Measurements from ENCODE around the gene SCN4A.
A peak's percentile ranks its signal among the peaks of the same experiment; 100 is the strongest.

SCN4A gene

GRCh38 chr17:63944736-63945499 is 27.8 kb downstream of the SCN4A start:
- ATAC-seq (ENCODE audit: low read depth) (no peak), DNase-seq (ENCODE audit: low spot score) (peak; percentile 49)
- no peak overlapping the region for H3K27ac ChIP-seq (ENCODE audit: poor library complexity, severe bottlenecking)
- no peak overlapping the region for H3K4me3 ChIP-seq (ENCODE audit: severe bottlenecking)
- no peaks in the 10 kb centered on the region for H3K36me3 ChIP-seq (ENCODE audit: low read depth)
- TF ChIP-seq, protein P1, sequence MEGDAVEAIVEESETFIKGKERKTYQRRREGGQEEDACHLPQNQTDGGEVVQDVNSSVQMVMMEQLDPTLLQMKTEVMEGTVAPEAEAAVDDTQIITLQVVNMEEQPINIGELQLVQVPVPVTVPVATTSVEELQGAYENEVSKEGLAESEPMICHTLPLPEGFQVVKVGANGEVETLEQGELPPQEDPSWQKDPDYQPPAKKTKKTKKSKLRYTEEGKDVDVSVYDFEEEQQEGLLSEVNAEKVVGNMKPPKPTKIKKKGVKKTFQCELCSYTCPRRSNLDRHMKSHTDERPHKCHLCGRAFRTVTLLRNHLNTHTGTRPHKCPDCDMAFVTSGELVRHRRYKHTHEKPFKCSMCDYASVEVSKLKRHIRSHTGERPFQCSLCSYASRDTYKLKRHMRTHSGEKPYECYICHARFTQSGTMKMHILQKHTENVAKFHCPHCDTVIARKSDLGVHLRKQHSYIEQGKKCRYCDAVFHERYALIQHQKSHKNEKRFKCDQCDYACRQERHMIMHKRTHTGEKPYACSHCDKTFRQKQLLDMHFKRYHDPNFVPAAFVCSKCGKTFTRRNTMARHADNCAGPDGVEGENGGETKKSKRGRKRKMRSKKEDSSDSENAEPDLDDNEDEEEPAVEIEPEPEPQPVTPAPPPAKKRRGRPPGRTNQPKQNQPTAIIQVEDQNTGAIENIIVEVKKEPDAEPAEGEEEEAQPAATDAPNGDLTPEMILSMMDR (IDR thresholded peaks at IDR 0.05; ENCODE audit: poor library complexity, severe bottlenecking): no peak
- no peaks in the 10 kb centered on the region for H3K9me3 ChIP-seq (ENCODE audit: severe bottlenecking)
- H3K27me3 ChIP-seq (ENCODE audit: insufficient read depth, poor library complexity, severe bottlenecking): no peaks in the 10 kb centered on the region
- H3K4me1 ChIP-seq (ENCODE audit: insufficient read depth, poor library complexity, severe bottlenecking): no peaks in the 10 kb centered on the region

DNA sequence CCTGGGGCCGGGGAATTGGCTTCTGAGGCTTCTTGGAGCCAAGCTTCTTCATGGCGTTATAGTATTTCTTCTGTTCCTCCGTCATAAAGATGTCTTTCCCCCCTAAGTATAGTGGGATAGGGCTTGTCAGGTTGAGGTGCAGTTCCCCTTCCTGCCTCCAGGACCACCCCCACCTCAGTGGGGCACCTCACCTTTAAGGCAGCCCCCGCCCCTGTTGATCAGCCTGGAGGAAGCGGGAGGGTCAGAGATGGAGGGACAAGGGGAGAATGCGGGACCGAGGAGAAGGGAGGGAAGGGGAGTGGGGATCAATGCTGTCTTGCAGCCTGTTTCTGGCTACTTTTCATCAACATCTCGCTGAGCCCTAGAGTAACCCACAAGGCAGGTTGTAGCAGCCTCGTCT is 29.0 kb downstream of the SCN4A start:
- no peak overlapping the region for H3K4me3 ChIP-seq (ENCODE audit: severe bottlenecking)
- no peaks in the 10 kb centered on the region for H3K27me3 ChIP-seq (ENCODE audit: insufficient read depth, poor library complexity, severe bottlenecking)
- DNase-seq (ENCODE audit: low spot score): no peak
- no peak overlapping the region for H3K27ac ChIP-seq (ENCODE audit: poor library complexity, severe bottlenecking)
- ATAC-seq (ENCODE audit: low read depth): no peak
- no peaks in the 10 kb centered on the region for H3K9me3 ChIP-seq (ENCODE audit: severe bottlenecking)
- no peaks in the 10 kb centered on the region for H3K4me1 ChIP-seq (ENCODE audit: insufficient read depth, poor library complexity, severe bottlenecking)
- H3K36me3 ChIP-seq (ENCODE audit: low read depth): no peaks in the 10 kb centered on the region
- TF ChIP-seq, protein P1 (IDR thresholded peaks at IDR 0.05; ENCODE audit: poor library complexity, severe bottlenecking): no peak

- TF ChIP-seq, protein P1 (IDR thresholded peaks at IDR 0.05; ENCODE audit: poor library complexity, severe bottlenecking): no peak
- H3K27me3 ChIP-seq (ENCODE audit: insufficient read depth, poor library complexity, severe bottlenecking): no peaks in the 10 kb centered on the region
- no peak overlapping the region for H3K27ac ChIP-seq (ENCODE audit: poor library complexity, severe bottlenecking)
- no peaks in the 10 kb centered on the region for H3K4me1 ChIP-seq (ENCODE audit: insufficient read depth, poor library complexity, severe bottlenecking)
- no peaks in the 10 kb centered on the region for H3K9me3 ChIP-seq (ENCODE audit: severe bottlenecking)
- no peaks in the 10 kb centered on the region for H3K36me3 ChIP-seq (ENCODE audit: low read depth)
- DNase-seq (ENCODE audit: low spot score) (no peak), ATAC-seq (ENCODE audit: low read depth) (no peak)
- no peak overlapping the region for H3K4me3 ChIP-seq (ENCODE audit: severe bottlenecking)
Measured at GRCh38 chr17:63942309-63942985, 30.3 kb downstream of the SCN4A start.

DNA sequence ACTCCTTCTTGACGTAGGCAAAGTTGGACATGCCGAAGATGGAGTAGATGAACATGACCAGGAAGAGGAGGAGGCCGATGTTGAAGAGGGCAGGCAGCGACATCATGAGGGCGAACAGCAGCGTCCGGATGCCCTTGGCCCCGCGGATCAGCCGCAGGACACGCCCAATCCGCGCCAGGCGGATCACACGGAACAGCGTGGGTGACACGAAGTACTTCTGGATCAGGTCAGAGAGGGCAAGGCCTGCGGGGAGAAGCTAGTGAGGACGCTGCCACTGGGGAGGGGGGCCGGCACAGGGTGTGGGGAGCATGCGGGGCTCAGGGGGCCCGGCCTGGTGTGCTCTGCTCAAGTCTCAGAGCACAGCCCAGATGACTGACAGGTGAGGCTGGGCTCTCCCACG is 31.0 kb downstream of the SCN4A start:
- H3K9me3 ChIP-seq (ENCODE audit: severe bottlenecking): no peaks in the 10 kb centered on the region
- no peaks in the 10 kb centered on the region for H3K4me1 ChIP-seq (ENCODE audit: insufficient read depth, poor library complexity, severe bottlenecking)
- TF ChIP-seq, protein P1 (IDR thresholded peaks at IDR 0.05; ENCODE audit: poor library complexity, severe bottlenecking): no peak

DNA sequence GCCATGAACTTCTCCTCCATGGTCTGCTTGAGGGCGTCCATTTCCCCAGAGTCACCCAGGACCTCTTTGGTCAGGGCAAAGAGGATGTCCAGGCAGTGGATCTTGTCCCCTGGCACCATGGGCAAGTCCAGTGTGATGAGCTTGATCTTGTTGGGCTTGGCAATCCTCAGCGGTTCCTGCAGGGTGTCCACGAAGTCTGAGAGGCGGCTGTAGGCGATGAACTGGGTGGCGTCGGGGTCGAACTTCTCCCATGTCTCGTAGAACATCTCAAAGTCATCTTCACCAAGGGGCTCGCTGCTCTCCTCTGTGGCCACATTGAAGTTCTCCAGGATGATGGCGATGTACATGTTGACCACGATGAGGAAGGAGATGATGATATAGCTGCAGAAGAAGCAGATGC is 31.6 kb downstream of the SCN4A start:
- no peaks in the 10 kb centered on the region for H3K36me3 ChIP-seq (ENCODE audit: low read depth)
- H3K27ac ChIP-seq (ENCODE audit: poor library complexity, severe bottlenecking): no peak overlapping the region

More for the DNA sequence above, 31.0 kb downstream of the SCN4A start:
- H3K36me3 ChIP-seq (ENCODE audit: low read depth): no peaks in the 10 kb centered on the region
- no peak overlapping the region for H3K4me3 ChIP-seq (ENCODE audit: severe bottlenecking)
- no peak for ATAC-seq (ENCODE audit: low read depth)
- H3K27ac ChIP-seq (ENCODE audit: poor library complexity, severe bottlenecking): no peak overlapping the region
- DNase-seq (ENCODE audit: low spot score): no peak
- H3K27me3 ChIP-seq (ENCODE audit: insufficient read depth, poor library complexity, severe bottlenecking): no peaks in the 10 kb centered on the region

More for the DNA sequence above, 31.6 kb downstream of the SCN4A start:
- DNase-seq (ENCODE audit: low spot score) (no peak), ATAC-seq (ENCODE audit: low read depth) (no peak)
- no peaks in the 10 kb centered on the region for H3K9me3 ChIP-seq (ENCODE audit: severe bottlenecking)
- H3K27me3 ChIP-seq (ENCODE audit: insufficient read depth, poor library complexity, severe bottlenecking): no peaks in the 10 kb centered on the region
- H3K4me1 ChIP-seq (ENCODE audit: insufficient read depth, poor library complexity, severe bottlenecking): no peaks in the 10 kb centered on the region
- TF ChIP-seq, protein P1 (IDR thresholded peaks at IDR 0.05; ENCODE audit: poor library complexity, severe bottlenecking): no peak
- H3K4me3 ChIP-seq (ENCODE audit: severe bottlenecking): no peak overlapping the region

Measured in RWPE2 (cell line).